GM12892 (cell line): Measurements from ENCODE around the gene CEP83.

Experiments used
- POLR2A ChIP-seq: IDR thresholded peaks from 2 replicates; pipeline ENCODE4 v1.6.1; 2011; ENCODE audit warnings: low read depth, low read length, control low read depth
- POLR2AphosphoS5 ChIP-seq: IDR thresholded peaks from 2 replicates; pipeline ENCODE4 v1.6.1; 2011; ENCODE audit warnings: low read depth, low read length, control low read depth
- TAF1 ChIP-seq: IDR thresholded peaks from 2 replicates; pipeline ENCODE4 v1.6.1; 2011; ENCODE audit warnings: low read depth, mild to moderate bottlenecking, control low read depth, low read length, borderline replicate concordance

- TF ChIP-seq POLR2AphosphoS5: no peak
- no peak for TF ChIP-seq POLR2A
- no peak for TF ChIP-seq TAF1
These were observed 169.3 kb downstream of the CEP83 start for GRCh38 chr12:94290353-94290752.
